ENCODE results near the gene UGGT2. TPM values are rescaled to one million over a fixed set of nuclear protein-coding genes. Genes with fewer than 3 reads are reported as not detected.
"Not testable (repeated sequence)": the region's sequence is repeated elsewhere in the genome, so short reads cannot be mapped to it uniquely, and the experiment has no call there.

Gene UGGT2
- polyA plus RNA-seq (ENCODE audit: insufficient read length in 12 of 12), result 10 to 100 TPM in 11 of 12 donors, not detected in 1; 15.5 to 39.5 (median 26.0) TPM
- long read RNA-seq, donor 1, partial matches to known transcripts, result 28 of 29 reads
- long read RNA-seq, donor 1, other reads (novel, unspliced or antisense), result 0 of 29 reads
- long read RNA-seq, donor 2, partial matches to known transcripts, result 0 of 1 reads
- long read RNA-seq, donor 2, other reads (novel, unspliced or antisense), result 0 of 1 reads
- long read RNA-seq, donor 3, partial matches to known transcripts, result 6 of 7 reads
- long read RNA-seq, donor 3, other reads (novel, unspliced or antisense), result 0 of 7 reads
- long read RNA-seq, donor 4, result 0 reads
- long read RNA-seq, donor 5, full-length matches to known transcripts, result 3 of 10 reads
- long read RNA-seq, donor 5, partial matches to known transcripts, result 7 of 10 reads
- long read RNA-seq, donor 5, other reads (novel, unspliced or antisense), result 0 of 10 reads
- long read RNA-seq, donor 6, partial matches to known transcripts, result 6 of 7 reads
- long read RNA-seq, donor 6, other reads (novel, unspliced or antisense), result 0 of 7 reads
- long read RNA-seq, donor 7, partial matches to known transcripts, result 13 of 13 reads
- long read RNA-seq, donor 7, other reads (novel, unspliced or antisense), result 0 of 13 reads
- long read RNA-seq, donor 8, partial matches to known transcripts, result 15 of 19 reads
- long read RNA-seq, donor 8, other reads (novel, unspliced or antisense), result 0 of 19 reads
- long read RNA-seq, donor 9, partial matches to known transcripts, result 0 of 1 reads
- long read RNA-seq, donor 9, other reads (novel, unspliced or antisense), result 0 of 1 reads
- long read RNA-seq, donor 10, partial matches to known transcripts, result 8 of 10 reads
- long read RNA-seq, donor 10, other reads (novel, unspliced or antisense), result 0 of 10 reads
- long read RNA-seq, donor 11, partial matches to known transcripts, result 5 of 7 reads
- long read RNA-seq, donor 11, other reads (novel, unspliced or antisense), result 0 of 7 reads

- DNase-seq, result peak; percentile 96
Observed at GRCh38 chr13:96053003-96053703, at the start of gene UGGT2. Gene UGGT2, minus strand, starts transcription at chr13:96053401. Its CDS starts 89 bp downstream, at chr13:96053312.

- DNase-seq, result no peak
Observed at GRCh38 chr13:96100457-96101220, 47.4 kb upstream of the UGGT2 start.

GRCh38 chr13:96093296-96094006 is 40.2 kb upstream of the UGGT2 start:
- no peak for DNase-seq

- no peak for DNase-seq
Observed at GRCh38 chr13:96091164-96092117, 38.2 kb upstream of the UGGT2 start.

- DNase-seq, result no peak
Observed at GRCh38 chr13:96090240-96091101, 37.3 kb upstream of the UGGT2 start.

- DNase-seq, result no peak
Observed at GRCh38 chr13:96089749-96090239, 36.6 kb upstream of the UGGT2 start, which contains the start of gene HS6ST3. Gene HS6ST3, plus strand, starts transcription at chr13:96090107.

GRCh38 chr13:96089139-96089538 is 35.9 kb upstream of the UGGT2 start:
- no peak for DNase-seq

GRCh38 chr13:96086736-96087135 is 33.5 kb upstream of the UGGT2 start:
- DNase-seq, result no peak

GRCh38 chr13:96082640-96083039 is 29.4 kb upstream of the UGGT2 start:
- DNase-seq, result no peak

GRCh38 chr13:96081888-96082287 is 28.7 kb upstream of the UGGT2 start:
- DNase-seq, result no peak

- no peak for DNase-seq
Observed at GRCh38 chr13:96080676-96081075, 27.5 kb upstream of the UGGT2 start.

- DNase-seq, result no peak
Observed at GRCh38 chr13:96075953-96076543, 22.8 kb upstream of the UGGT2 start.

- DNase-seq, result no peak
Observed at GRCh38 chr13:96072392-96072791, 19.2 kb upstream of the UGGT2 start.

GRCh38 chr13:96071504-96071903 is 18.3 kb upstream of the UGGT2 start:
- DNase-seq, result no peak

GRCh38 chr13:96068729-96069128 is 15.5 kb upstream of the UGGT2 start:
- no peak for DNase-seq

- no peak for DNase-seq
Observed at GRCh38 chr13:96065849-96066248, 12.6 kb upstream of the UGGT2 start.

GRCh38 chr13:96052656-96053002 is 572 bp downstream of the UGGT2 start:
- DNase-seq, result peak; percentile 44

- DNase-seq, result not testable (repeated sequence)
Observed at GRCh38 chr13:96051946-96052345, 1.3 kb downstream of the UGGT2 start.

Measured in muscle of arm (tissue), 14 donors.